Suppressor macrophage treated with lipopolysaccharide for 1 hour (primary cell): ENCODE results near the gene ANKRD13B.
A peak's percentile ranks its signal among the peaks of the same experiment; 100 is the strongest.

Experiments used
- DNase-seq, 3 donors: peaks; one replicate each; pipeline ENCODE4 v3.0.0-alpha.2; 2020 to 2022

ANKRD13B gene

DNA sequence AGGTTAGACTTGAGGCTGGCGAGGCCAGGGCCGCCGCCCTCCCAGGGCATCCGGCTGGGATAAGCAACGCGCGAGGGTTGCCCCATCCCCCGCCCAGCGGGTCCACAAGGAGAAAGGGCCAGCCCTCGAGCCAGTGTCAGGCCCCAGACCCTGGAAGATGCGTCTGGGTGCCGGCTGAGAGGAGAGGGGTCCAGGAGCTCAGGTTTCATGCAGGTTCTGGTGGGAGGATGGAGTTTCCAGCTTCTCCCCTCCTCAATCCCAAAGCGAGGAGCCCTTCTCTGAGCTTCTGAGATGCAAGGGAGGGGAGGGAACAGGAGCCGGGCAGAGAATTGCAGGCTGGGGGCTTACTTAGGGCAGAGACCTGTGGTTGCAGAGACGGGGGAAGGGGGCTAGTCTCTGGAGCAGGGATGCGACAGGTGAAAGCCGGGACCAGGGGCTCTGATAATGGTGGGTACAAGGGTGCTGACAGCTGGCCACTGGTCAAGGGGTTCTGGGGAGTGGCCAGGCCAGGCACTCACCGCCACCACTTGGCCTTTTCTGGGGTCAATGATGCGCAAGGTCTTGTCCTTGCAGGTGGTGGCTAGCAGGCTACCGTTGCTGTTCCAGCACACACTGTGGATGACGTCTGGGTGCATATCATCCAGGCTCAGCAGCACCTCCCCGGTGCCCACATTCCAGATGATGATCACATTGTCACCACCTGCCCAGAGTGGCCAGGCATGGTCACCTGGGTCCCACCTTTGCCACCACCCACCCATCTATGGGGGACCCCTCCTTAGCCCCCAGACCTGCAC is 25.5 kb downstream of the ANKRD13B start:
- no peak for DNase-seq

DNA sequence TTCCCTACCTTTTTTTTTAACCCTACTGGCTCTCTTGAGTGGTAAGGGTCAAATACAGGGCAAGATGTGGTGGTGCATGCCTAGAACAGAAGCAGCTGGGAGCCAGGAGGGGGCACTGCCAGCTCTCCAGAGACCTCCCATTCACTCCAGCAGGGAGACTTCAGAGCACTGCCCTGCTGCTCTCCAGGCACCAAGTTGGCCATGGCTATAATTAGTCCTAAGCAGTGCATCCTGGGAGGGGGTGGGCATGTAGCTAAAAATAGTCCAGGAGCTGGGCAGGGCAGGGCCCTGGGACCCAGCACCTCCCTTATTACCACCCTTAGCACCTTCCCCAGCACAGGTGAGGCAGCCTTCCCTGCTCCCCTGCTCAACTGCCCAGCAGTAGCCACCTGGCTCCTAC is 26.3 kb downstream of the ANKRD13B start:
- peak in 2 of 3 donors; percentile 18 to 29 for DNase-seq

DNA sequence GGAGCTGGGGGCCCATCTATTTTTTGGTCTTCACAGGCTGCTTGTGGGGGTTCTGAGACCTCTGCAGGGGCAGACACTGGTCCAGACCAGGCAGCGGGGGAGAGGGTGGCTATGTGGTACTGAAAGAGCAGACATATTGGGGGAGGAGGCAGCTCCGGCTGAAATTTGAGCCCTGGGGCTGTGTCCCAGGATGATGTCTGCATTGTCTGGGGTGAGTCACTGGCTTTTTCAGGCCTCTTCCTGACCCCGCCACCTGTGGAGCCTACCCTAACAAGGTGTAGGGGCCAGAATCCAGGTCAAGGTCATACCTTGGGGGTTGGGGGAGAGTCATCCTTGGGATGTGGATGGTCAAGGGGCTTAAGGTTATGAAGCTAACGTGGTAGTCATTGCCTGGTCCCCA is 27.3 kb downstream of the ANKRD13B start:
- DNase-seq: no peak

DNA sequence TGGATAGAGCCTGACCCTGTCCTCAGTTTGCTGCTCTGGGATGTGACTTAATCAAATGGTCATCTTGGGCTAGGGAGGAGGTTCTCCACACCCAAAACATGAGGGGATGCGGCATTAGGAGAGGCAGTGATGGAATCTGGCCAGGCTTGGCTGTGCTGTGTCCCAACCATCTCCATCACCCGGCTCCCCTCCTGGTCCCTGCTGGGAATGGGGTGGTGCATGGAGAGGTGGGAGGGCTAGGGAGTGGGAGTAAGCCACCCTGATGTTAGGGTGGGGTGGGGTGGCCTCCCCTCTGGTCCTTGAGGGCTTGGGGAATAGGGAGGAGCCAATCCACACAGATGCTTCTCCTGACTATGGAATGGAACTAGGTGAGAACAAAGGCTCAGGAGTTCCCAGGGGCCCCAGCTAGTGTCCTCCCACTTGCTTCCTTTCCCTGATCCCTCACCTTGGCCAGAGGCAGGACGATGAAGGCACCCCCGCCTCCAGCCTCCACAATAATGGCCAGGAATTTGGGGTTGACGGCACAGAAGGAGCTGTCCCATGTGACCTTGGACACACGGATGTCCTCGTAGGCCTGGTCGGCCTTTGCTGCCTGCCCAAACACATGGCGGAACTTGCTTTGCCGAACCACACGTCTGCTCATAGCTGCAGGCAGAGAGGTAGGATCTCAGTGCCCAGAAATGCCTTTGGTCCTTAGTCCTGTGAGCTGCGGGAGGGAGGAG is 28.0 kb downstream of the ANKRD13B start:
- DNase-seq: no peak

DNA sequence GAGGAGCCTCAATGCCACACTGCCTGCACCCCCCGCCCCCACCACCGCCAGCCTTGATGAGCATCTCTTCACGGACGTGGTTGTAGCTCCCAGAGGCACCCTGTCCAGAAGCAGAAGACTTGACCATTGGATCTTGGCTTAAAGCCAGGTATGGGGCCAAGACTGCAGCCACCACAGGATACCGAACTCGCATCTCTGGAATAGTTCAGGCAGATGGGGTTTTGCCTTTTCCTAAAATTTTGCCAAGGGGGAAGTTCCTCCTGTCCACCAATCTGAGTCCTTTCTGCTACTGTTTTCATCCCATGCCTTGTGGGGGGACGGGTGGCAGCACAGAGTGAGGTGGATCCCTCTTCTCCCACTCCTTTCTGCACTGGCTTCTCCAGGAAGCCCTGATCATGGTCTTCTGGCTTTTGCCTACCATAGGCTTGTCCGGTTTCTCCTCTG is 28.8 kb downstream of the ANKRD13B start:
- DNase-seq: no peak

DNA sequence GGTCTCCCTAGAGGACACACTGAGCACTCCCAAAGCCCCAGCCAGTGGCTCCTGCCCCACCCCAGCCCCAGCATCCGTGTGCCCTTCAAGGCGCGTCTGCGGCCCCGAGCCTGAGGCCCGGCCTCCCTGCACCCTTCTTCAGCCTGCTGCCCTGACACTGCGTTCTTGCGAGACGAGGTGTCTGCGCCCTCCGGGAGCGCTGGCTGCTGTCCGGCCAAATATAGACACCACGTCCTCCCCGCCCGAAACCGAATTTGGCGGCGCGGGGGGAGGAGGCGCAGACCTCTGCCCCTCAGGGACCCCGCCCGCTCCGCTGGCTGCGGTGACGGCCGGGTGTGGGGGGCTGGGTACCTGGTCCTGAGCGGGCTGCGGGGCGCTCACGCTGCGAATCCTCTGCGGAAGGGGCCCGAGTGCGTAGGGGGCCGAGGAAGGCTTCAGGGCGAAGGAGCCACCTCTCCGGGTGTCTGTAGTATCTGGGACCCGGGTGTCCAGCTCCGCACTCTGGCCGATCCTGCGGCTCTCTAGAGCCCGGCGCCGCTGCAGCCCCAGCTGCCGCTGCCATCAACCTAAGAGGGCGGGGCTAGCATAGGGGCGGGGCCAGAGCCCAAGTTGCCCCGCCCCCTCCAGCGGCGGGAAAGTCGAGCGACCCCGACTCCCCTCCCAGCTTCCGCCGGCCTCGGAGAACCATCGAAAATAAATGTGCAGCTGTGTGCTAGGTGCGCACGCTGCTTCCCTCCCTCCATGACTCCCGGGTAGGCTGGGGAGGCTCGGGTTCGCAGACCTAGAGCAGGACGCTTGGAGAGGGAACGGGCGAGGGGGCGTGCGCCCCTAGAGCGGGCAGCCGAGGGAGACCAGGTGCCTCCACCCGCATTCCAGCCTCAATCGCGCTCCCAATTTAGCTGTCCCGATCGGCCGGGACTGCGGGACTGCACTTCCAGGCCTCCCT is 29.7 kb downstream of the ANKRD13B start, which contains the start of gene CORO6:
Gene CORO6 (minus strand): TSS at position 576 of the 946 bp plus-strand sequence. CDS start 1,491 bp downstream, outside the sequence.
- peak; percentile 50 to 73 (median 58) for DNase-seq

DNA sequence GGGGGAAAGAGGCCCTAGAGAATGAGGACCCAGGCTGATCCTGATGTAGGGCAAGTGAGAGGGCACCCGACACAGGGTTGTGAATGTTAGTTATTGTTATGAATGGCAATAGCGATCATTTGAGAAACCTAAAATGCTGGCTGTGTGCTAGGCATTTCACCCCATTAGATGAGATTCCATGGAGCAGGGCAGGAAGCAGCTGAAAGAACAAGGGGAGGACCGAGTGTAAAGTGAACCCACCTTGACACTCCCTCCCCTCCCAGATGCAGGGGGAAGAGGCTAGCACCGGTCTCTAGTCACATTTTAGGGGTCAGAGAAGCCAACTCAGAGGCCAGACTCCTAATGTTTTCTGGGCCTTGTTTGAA is 30.3 kb downstream of the ANKRD13B start:
- no peak for DNase-seq

DNA sequence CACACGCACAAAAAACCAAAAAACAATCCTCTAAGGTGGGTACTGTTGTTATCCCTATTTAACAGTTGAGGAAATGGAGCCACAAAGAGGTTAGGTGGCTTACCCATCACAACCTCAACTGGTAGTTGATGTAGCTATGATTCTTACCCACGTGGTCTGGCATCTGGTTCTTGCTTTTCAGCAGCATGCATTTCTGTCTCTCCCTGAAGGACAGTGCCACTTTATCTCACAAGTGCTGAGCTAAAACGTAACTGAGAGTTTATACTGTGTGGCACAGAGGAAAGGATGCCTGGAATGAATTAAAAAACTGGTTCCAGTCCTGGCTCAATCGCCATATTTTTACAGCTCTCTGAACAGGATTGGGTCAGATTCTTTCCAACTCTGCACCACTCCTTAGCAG is 31.7 kb downstream of the ANKRD13B start:
- no peak for DNase-seq

DNA sequence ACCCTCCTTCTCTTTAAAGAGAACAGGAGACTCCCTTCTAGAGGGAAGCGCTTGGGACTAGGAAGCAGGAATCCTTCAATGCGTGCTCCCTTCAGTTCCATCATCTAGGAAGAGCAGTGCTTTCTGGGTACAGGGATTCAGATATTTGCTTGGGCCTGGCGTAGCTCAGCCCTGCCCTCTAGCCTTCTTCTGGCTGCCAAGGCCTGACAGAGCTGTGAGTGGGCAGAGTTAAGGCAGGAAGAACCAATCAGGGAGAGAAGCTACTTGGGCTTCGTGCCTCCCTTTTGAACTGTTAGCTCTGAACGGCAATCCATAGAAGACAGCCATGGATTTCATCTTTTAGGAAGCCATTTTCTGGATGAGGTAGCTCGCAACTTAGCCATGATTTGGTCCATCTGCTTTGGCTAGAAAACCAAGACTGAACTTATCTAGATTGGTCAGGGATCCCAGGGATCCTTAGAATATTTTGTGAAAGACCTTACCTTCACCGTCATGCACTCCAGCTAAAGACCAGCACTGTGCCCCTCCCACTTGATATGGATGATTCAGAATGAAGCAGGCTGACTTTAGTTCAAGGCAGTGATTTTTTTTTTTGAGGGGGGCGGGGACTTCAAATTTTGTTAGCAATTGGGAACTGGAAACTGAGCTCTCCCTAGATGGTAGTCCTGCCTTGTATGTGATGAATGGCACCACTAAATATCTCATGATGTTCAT is 32.3 kb downstream of the ANKRD13B start:
- peak in 1 of 3 donors; percentile 20 for DNase-seq

DNA sequence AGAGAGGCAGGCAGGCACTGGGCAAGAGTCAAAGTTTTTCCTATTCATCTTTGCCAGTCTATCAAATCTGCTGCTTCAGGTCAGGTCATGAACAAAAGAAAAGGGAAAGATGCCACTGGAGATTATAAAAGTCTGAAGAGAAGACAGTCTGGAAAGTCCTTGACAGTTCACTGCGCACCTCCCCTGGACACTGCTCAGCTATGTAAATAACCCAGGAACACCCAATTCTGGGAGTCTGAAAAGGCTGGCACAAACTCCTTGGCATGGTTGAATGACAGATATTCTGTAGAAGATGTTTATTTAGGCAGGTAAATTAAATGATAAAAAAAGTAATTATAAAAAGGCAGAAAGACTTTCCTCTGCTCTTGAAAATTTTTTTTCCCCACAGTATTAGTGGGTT is 35.0 kb downstream of the ANKRD13B start:
- no peak for DNase-seq

DNA sequence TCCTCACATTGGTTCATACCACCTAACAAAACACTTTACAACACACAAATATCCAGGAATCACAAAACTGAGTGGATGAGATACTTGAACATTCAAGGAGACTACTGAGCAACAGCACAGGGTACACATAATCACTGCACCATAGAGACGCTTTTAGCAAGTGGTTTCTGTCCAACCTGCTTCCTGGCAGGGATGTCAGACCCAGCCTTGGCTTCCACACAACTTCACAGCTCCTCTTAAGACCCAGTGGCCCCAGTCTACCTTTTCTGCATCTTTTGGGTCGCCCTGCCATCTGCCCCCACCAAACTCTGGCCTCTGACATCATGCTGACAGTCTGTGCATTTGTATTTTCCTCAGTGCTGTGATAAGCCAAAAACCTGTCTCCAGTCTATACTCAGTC is 35.7 kb downstream of the ANKRD13B start:
- DNase-seq: no peak

DNA sequence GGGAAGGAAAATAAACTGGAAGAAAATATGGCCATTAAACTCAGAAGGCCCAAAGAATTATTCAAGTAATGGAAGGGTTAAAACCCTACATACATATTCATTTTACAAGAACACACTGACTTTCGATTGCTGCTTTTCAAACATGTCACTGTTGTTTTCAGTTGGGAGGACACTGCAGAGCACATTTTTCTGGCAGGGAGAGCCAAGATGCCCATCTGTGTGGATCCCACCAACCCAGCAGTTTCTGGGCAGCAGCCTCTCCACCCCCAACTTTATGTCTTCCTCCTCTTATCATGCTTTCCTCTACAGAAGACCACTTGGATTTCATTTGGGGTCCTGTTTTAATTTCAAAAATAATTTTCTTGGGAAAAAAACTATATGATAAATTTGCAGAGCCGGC is 36.9 kb downstream of the ANKRD13B start:
- no peak for DNase-seq

DNA sequence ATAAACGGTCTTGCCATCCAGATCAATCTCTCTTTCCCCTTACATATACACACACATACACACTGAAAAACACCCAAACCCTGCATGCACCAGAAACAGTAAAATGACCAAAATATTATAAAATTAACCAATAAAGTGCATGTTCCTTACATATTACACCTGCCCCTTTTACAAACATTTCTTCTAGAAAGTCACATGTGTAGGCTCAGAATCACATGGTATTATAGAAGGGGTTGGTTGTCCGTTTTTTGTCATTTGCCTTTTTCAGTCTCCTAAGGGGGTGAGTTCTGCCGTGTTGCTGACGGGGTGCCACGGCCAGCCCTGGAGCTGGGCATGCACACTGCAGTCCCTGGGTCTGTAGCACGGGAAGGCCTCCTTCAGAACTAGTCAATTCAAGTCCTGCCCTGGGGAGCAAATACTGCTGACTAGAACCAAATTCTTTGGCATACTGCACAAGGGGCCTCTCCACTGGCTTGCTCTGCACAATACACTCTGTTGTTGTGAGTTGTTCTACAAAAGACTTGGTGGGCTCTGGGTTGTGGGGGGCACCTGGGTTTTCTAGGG is 37.8 kb downstream of the ANKRD13B start:
- no peak for DNase-seq

DNA sequence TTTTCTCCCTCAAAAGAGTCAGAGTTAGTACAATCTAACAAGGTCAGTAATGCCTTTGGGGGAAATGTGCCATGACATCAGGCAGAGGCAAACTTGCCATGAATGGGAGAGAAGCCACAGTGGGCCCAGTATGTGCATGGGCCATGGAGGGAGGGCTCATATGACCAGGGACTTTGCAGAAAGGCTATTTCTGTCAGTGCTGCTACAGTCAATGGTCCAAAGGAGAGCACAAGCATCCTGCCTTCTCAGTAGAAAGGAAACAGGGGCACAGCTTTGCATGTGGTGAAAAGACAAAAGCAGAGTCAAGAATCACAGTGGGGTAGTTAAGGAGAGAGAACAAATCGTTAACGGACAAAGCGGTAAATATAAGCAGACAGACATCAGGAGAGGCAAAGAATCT is 41.0 kb downstream of the ANKRD13B start:
- DNase-seq: no peak

DNA sequence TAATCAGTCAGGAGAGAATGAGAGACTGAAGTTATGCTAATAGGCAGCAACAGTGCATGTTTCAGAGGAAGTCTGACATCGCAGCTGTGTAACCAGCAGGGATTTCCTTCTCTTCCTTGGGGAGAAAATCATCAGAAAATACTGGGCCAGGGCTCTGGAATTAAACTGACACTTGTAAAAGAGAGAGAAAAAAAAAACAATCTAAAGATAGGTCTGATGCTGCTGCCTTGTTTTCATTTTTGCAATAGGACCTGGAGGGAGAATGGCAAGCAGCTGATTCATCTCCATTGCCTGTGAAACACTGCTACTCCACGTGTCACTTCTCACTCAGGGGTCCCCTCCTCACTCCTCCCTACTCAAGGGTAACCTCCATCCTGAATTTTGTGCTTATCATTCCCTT is 47.5 kb downstream of the ANKRD13B start:
- DNase-seq: peak; percentile 29 to 63 (median 45)

DNA sequence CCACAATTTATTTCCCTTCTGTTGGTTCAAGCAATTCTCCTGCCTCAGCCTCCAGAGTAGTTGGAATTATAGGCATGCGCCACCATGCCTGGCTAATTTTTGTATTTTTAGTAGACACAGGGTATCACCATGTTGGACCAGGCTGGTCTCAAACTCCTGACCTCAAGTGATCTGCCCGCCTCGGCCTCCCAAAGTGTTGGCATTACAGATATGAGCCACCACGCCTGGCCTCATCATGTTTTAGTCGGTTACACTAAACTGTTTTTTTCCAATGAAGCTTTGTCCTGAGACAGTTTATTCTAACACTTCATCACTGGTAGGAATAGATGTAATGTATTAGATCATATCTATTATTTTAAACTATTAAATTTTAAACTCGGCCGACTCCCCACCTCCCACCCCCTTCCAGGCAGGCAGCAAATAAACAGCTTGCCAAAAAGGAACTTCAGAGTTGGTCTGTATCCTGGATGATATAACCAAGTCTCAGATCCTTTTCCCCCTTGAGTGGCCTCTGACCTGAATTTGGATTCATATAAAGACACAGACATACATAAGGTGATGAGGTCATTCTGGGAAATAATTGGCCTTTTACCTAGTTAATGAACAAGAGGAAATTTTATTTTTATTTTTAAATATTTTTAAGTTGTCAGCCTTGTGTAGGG is 48.2 kb downstream of the ANKRD13B start:
- DNase-seq: peak; percentile 65 to 75 (median 70)

DNA sequence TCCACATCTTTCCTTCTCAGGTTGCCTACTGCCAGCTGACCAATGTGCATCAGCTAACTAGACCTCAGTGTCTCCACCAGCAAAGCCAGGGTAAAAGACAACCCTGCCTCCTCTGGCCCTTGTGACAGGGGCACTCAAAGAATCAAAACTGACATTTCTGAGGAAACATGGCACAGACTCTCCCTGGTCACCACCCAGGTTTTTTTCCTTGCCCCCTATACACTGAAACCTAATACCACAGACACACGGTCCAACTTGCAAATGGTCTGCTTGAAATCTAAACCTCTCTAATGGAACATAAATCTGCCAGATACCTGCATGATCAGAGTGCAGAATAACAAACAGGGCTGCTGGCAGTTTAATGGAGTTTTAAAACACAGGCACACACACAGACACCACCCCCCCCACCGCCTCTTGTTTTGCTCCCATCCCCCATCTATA is 49.3 kb downstream of the ANKRD13B start:
- no peak for DNase-seq

DNA sequence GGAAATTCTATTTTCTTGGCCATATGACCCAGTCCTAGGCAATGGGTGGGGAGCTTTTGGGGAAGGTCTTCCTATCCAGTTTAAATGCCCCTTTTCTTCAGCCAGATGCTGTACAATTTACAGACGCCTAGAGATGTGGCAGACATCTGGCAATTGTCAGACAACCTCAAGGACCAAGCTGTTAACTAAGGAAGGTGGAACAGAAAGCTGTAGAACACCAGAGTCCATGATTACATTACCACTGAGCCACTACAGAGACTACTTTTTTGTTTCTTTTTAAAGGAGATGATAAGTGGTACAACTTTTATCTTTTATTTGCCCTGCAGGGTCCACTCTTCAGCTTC is 50.9 kb downstream of the ANKRD13B start:
- no peak for DNase-seq

DNA sequence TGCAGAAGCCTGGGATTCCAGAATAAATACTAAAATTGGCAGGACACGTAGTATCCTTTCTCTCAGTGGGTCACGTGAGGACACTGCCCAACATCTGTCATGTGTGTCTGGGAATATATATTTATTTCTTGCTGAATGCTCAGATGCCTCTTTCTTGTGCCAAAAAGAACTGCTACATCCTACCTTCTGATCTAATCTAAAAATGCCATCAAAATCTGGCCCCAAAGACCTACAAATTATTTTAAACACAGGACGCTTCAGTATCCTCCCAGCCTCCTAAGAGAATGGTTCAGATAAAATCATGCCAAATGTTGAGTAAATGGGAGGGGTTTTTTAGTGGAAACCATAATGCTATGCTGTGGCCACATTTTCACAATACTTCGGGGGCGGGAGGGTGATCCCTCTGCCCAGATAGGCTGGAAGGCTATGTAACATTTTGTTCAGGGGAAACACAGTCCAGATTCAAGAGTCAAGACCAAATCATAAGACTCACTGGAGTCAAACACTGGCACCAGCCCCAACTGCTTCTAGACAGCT is 52.7 kb downstream of the ANKRD13B start:
- peak; percentile 88 to 90 (median 89) for DNase-seq

DNA sequence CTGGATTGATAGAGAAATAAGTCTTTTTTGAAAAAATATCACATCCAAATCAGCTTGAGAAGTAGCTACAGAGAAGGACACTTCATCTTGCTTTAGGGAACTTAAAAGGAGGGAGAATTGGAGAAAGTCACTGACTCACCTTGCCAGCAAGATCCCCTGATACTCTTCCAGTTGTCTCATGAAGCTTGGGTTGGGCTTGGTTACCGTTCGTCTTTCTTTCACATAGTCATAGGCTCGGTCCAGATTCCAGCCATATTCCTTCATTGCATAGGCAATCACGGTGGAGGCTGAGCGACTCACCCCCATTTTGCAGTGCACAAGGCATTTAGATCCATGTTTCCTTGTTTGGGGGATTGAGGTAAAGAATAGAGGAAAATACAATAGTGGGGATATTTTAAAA is 55.1 kb downstream of the ANKRD13B start:
- no peak for DNase-seq

DNA sequence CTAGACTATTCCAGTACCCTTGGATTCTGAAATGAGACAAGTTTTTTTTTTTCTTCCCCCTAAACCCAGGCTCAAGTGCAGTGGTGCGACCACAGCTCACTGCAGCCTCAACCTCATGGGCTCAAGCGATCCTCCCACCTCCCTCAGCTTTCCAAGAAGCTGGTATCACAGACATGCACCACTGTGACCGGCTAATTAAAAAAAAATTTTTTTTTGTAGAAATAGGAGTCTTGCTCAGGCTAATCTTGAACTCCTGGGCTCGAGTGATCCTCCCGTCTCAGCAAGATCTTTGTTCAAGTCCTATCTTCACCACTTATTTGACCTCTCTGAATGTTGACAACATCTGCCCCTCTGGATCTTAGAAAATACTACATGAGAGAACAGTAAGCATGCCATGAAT is 56.4 kb downstream of the ANKRD13B start:
- no peak for DNase-seq
